Activated CD4-positive, alpha-beta T cell treated with anti-CD3 and anti-CD28 coated beads for 36 hours (primary cell): ENCODE data around the gene PODN. TPM values are rescaled to one million over a fixed set of nuclear protein-coding genes. Genes with fewer than 3 reads are reported as not detected.
A peak's percentile ranks its signal among the peaks of the same experiment; 100 is the strongest.

Experiments used
- ATAC-seq: fragments of 200-7000 bp; cut with Tn5 transposase; one replicate; pipeline ENCODE4 v1.10.0; 2021; ENCODE audit warnings: mild to moderate bottlenecking, moderate library complexity
- CTCF ChIA-PET: fragments of 350-600 bp; sonication (Branson Sonifier 250); formaldehyde crosslinking; loops from one replicate; lab custom pipeline; 2021; ENCODE audit warnings: antibody characterized with exemption; lab: Charles Lee
- POLR2A ChIA-PET: fragments of 350-600 bp; sonication (Branson Sonifier 250); formaldehyde crosslinking; loops from one replicate; lab custom pipeline; 2021; ENCODE audit warnings: antibody characterized with exemption, inconsistent platforms; lab: Charles Lee
- DNase-seq: peaks from one replicate; pipeline ENCODE4 v3.0.0-alpha.2; 2020
- H3K27ac Mint-ChIP-seq: one replicate; pipeline ENCODE4 v1.8.0; 2021; ENCODE audit warnings: mixed read lengths
- H3K27me3 Mint-ChIP-seq: one replicate; pipeline ENCODE4 v1.8.0; 2021; ENCODE audit warnings: mixed read lengths
- H3K36me3 Mint-ChIP-seq: one replicate; pipeline ENCODE4 v1.8.0; 2021; ENCODE audit warnings: low read depth, mixed read lengths
- H3K4me1 Mint-ChIP-seq: one replicate; pipeline ENCODE4 v1.8.0; 2021; ENCODE audit warnings: mixed read lengths
- H3K4me3 Mint-ChIP-seq: one replicate; pipeline ENCODE4 v1.8.0; 2021; ENCODE audit warnings: mild to moderate bottlenecking, moderate library complexity, mixed read lengths
- H3K9me3 Mint-ChIP-seq: one replicate; pipeline ENCODE4 v1.8.0; 2021; ENCODE audit warnings: low read depth, mixed read lengths
- intact Hi-C, 2 experiments: fragments of 100-400 bp; cut with DNase I in 1 of 2; cut with micrococcal nuclease in 1 of 2; formaldehyde crosslinking; loops; one replicate each; pipeline versions ENCODE4 v1.14.2 to v1.15.1; 2022 to 2024; cut with DNase I, micrococcal nuclease
- total RNA-seq, 2 experiments: library from RNA; stranded (reverse); gene quantifications; one replicate each; pipeline ENCODE4 v1.2.3, GENCODE V29; 2021

PODN gene
- total RNA-seq, 2 experiments from 2014 or later: not detected

- no peaks in the 10 kb centered on the region for H3K9me3 Mint-ChIP-seq
- CTCF ChIA-PET: interaction anchor here (0.6 to 0.9 kb wide), 2 partner anchors 146 to 197 kb away, joined by 3 to 4 read pairs; no protein-coding TSS in a partner anchor
- POLR2A ChIA-PET: no interaction called here
- no peak overlapping the region for H3K27ac Mint-ChIP-seq
- ATAC-seq (peak; percentile 73), DNase-seq (peak; percentile 55)
- no peaks in the 10 kb centered on the region for H3K36me3 Mint-ChIP-seq
- H3K4me3 Mint-ChIP-seq: no peak overlapping the region
- H3K27me3 Mint-ChIP-seq: no peaks in the 10 kb centered on the region
- H3K4me1 Mint-ChIP-seq: peaks cover 3% of the 10 kb centered on the region
- intact Hi-C loops: no loop called here
These were observed 59.5 kb downstream of the PODN start for GRCh38 chr1:53121319-53122172.

GRCh38 chr1:53122201-53122885, 60.3 kb downstream of the PODN start:
- Mint-ChIP-seq H3K27me3 (no peaks in the 10 kb centered on the region), H3K36me3 (no peaks in the 10 kb centered on the region), H3K4me3 (no peak overlapping the region), H3K9me3 (no peaks in the 10 kb centered on the region), H3K4me1 (peaks cover 3% of the 10 kb centered on the region), H3K27ac (no peak overlapping the region)
- ChIA-PET CTCF (interaction anchor here (0.6 to 0.9 kb wide), 2 partner anchors 19 to 145 kb away, joined by 3 to 4 read pairs; no protein-coding TSS in a partner anchor), POLR2A (no interaction called here)
- ATAC-seq (no peak), DNase-seq (no peak)
- intact Hi-C loops: no loop called here

GRCh38 chr1:53122961-53123413, 61.0 kb downstream of the PODN start:
- ChIA-PET POLR2A (no interaction called here), CTCF (interaction anchor here (0.5 to 0.6 kb wide), 2 partner anchors 18 to 42 kb away, joined by 3 read pairs; no protein-coding TSS in a partner anchor)
- H3K27me3 Mint-ChIP-seq: no peaks in the 10 kb centered on the region
- H3K27ac Mint-ChIP-seq: no peak overlapping the region
- intact Hi-C loops: no loop called here
- no peaks in the 10 kb centered on the region for H3K36me3 Mint-ChIP-seq
- no peak for ATAC-seq
- H3K9me3 Mint-ChIP-seq: no peaks in the 10 kb centered on the region
- DNase-seq: no peak
- H3K4me1 Mint-ChIP-seq: peaks cover 3% of the 10 kb centered on the region
- H3K4me3 Mint-ChIP-seq: no peak overlapping the region

GRCh38 chr1:53123453-53124140, 61.6 kb downstream of the PODN start:
- no peak for DNase-seq
- H3K27me3 Mint-ChIP-seq: no peaks in the 10 kb centered on the region
- no peak for ATAC-seq
- no peak overlapping the region for H3K4me3 Mint-ChIP-seq
- intact Hi-C loops: no loop called here
- no peaks in the 10 kb centered on the region for H3K9me3 Mint-ChIP-seq
- no peaks in the 10 kb centered on the region for H3K36me3 Mint-ChIP-seq
- H3K4me1 Mint-ChIP-seq: peaks cover 3% of the 10 kb centered on the region
- CTCF ChIA-PET: interaction anchor here (0.5 kb wide), 1 partner anchor 41 kb away, joined by 3 read pairs; no protein-coding TSS in a partner anchor
- POLR2A ChIA-PET: no interaction called here
- H3K27ac Mint-ChIP-seq: no peak overlapping the region

- no peak for DNase-seq
- Mint-ChIP-seq H3K4me1 (peaks cover 3% of the 10 kb centered on the region), H3K27me3 (no peaks in the 10 kb centered on the region), H3K9me3 (no peaks in the 10 kb centered on the region), H3K4me3 (no peak overlapping the region), H3K27ac (no peak overlapping the region), H3K36me3 (no peaks in the 10 kb centered on the region)
- ATAC-seq: no peak
- ChIA-PET POLR2A (no interaction called here), CTCF (no interaction called here)
- intact Hi-C loops: no loop called here
These were observed 63.1 kb downstream of the PODN start for GRCh38 chr1:53125122-53125521.

GRCh38 chr1:53125623-53126360, 63.8 kb downstream of the PODN start:
- DNase-seq: no peak
- no peaks in the 10 kb centered on the region for H3K36me3 Mint-ChIP-seq
- POLR2A ChIA-PET: no interaction called here
- CTCF ChIA-PET: no interaction called here
- no peak overlapping the region for H3K27ac Mint-ChIP-seq
- no peak for ATAC-seq
- H3K9me3 Mint-ChIP-seq: no peaks in the 10 kb centered on the region
- no peak overlapping the region for H3K4me3 Mint-ChIP-seq
- peaks cover 3% of the 10 kb centered on the region for H3K4me1 Mint-ChIP-seq
- intact Hi-C loops: no loop called here
- H3K27me3 Mint-ChIP-seq: no peaks in the 10 kb centered on the region

GRCh38 chr1:53126495-53126894, 64.5 kb downstream of the PODN start:
- ChIA-PET POLR2A (no interaction called here), CTCF (no interaction called here)
- intact Hi-C loops: no loop called here
- ATAC-seq (no peak), DNase-seq (no peak)
- H3K4me1 Mint-ChIP-seq: no peaks in the 10 kb centered on the region
- no peak overlapping the region for H3K4me3 Mint-ChIP-seq
- H3K36me3 Mint-ChIP-seq: no peaks in the 10 kb centered on the region
- no peaks in the 10 kb centered on the region for H3K27me3 Mint-ChIP-seq
- H3K9me3 Mint-ChIP-seq: no peaks in the 10 kb centered on the region
- no peak overlapping the region for H3K27ac Mint-ChIP-seq

- POLR2A ChIA-PET: no interaction called here
These were observed 65.5 kb downstream of the PODN start for GRCh38 chr1:53127546-53127945.

GRCh38 chr1:53128401-53128800, 66.4 kb downstream of the PODN start:
- Mint-ChIP-seq H3K36me3 (no peaks in the 10 kb centered on the region), H3K27ac (no peak overlapping the region), H3K27me3 (no peaks in the 10 kb centered on the region), H3K4me1 (no peaks in the 10 kb centered on the region), H3K9me3 (no peaks in the 10 kb centered on the region), H3K4me3 (no peak overlapping the region)
- intact Hi-C loops: no loop called here
- CTCF ChIA-PET: interaction anchor here (0.6 kb wide), 1 partner anchor 9 kb away, joined by 3 read pairs; no protein-coding TSS in a partner anchor
- POLR2A ChIA-PET: no interaction called here
- DNase-seq (no peak), ATAC-seq (no peak)

More at GRCh38 chr1:53127546-53127945, 65.5 kb downstream of the PODN start:
- no peak overlapping the region for H3K27ac Mint-ChIP-seq
- ATAC-seq (peak; percentile 36), DNase-seq (no peak)
- H3K36me3 Mint-ChIP-seq: no peaks in the 10 kb centered on the region
- no peaks in the 10 kb centered on the region for H3K4me1 Mint-ChIP-seq
- H3K27me3 Mint-ChIP-seq: no peaks in the 10 kb centered on the region
- no peak overlapping the region for H3K4me3 Mint-ChIP-seq
- intact Hi-C loops: no loop called here
- no peaks in the 10 kb centered on the region for H3K9me3 Mint-ChIP-seq
- CTCF ChIA-PET: interaction anchor here (0.6 kb wide), 2 partner anchors 10 to 246 kb away, joined by 3 read pairs; no protein-coding TSS in a partner anchor

- Mint-ChIP-seq H3K27me3 (no peaks in the 10 kb centered on the region), H3K9me3 (no peaks in the 10 kb centered on the region), H3K27ac (no peak overlapping the region), H3K4me1 (no peaks in the 10 kb centered on the region), H3K4me3 (no peak overlapping the region), H3K36me3 (no peaks in the 10 kb centered on the region)
- intact Hi-C loops: no loop called here
- CTCF ChIA-PET: no interaction called here
- POLR2A ChIA-PET: interaction anchor here (0.5 kb wide), 1 partner anchor 878 kb away, joined by 3 read pairs; no protein-coding TSS in a partner anchor
- ATAC-seq (no peak), DNase-seq (no peak)
These were observed 68.0 kb downstream of the PODN start for GRCh38 chr1:53129891-53130597.
